HEK293T (cell line): Measurements from ENCODE around the gene ALOX5.

Experiments
- ARNT ChIP-seq: fragments of 450-650 bp; IDR thresholded peaks from 2 replicates; pipeline ENCODE4 v1.6.1; 2017; ENCODE audit warnings: mild to moderate bottlenecking
- CTBP1 ChIP-seq: fragments of 450-650 bp; IDR thresholded peaks from 2 replicates; pipeline ENCODE4 v1.6.1; 2016; ENCODE audit warnings: borderline replicate concordance
- ELF4 ChIP-seq: fragments of 450-650 bp; IDR thresholded peaks from 2 replicates; pipeline ENCODE4 v1.6.1; 2017; ENCODE audit warnings: antibody characterized with exemption
- FOXA1 ChIP-seq: fragments of 450-650 bp; IDR thresholded peaks from 2 replicates; pipeline ENCODE4 v1.6.1; 2016; ENCODE audit warnings: mild to moderate bottlenecking
- FOXK2 ChIP-seq: fragments of 450-650 bp; IDR thresholded peaks from 2 replicates; pipeline ENCODE4 v1.6.1; 2016; ENCODE audit warnings: mild to moderate bottlenecking
- FOXM1 ChIP-seq: fragments of 450-650 bp; IDR thresholded peaks from 2 replicates; pipeline ENCODE4 v1.6.1; 2017; ENCODE audit warnings: mild to moderate bottlenecking, borderline replicate concordance
- L3MBTL2 ChIP-seq: fragments of 450-650 bp; conservative IDR thresholded peaks from 2 replicates; pipeline ENCODE4 v1.6.1; 2016; ENCODE audit warnings: mild to moderate bottlenecking
- LEF1 ChIP-seq: fragments of 450-650 bp; IDR thresholded peaks from 2 replicates; pipeline ENCODE4 v1.6.1; 2017; ENCODE audit warnings: mild to moderate bottlenecking, borderline replicate concordance
- NFRKB ChIP-seq: fragments of 450-650 bp; IDR thresholded peaks from 2 replicates; pipeline ENCODE4 v1.6.1; 2016; ENCODE audit warnings: mild to moderate bottlenecking, moderate library complexity
- SP1 ChIP-seq: fragments of 450-650 bp; IDR thresholded peaks from 2 replicates; pipeline ENCODE4 v1.6.1; 2017
- TARDBP ChIP-seq: fragments of 450-650 bp; IDR thresholded peaks from 2 replicates; pipeline ENCODE4 v1.6.1; 2016

- TF ChIP-seq SP1 (no peak), ELF4 (no peak), ARNT (no peak), TARDBP (no peak), LEF1 (no peak), FOXM1 (no peak), FOXA1 (no peak), FOXK2 (no peak), L3MBTL2 (no peak), NFRKB (no peak), CTBP1 (no peak)
These were observed 45.0 kb downstream of the ALOX5 start for GRCh38 chr10:45418849-45419675.
